HepG2 (cell line): ENCODE results near the gene SRXN1.

Experiments used
- FOXA3 ChIP-seq: IDR thresholded peaks from 2 replicates; pipeline ENCODE4 v1.6.1; 2016; ENCODE audit warnings: missing genetic modification reagents, missing compliant biosample characterization
- GABPA ChIP-seq, 2 experiments: IDR thresholded peaks; 2 replicates each; pipeline ENCODE4 v1.6.1; 2011 to 2016; ENCODE audit warnings: low read depth in 2 of 2, low read length in 1 of 2, missing biosample characterization in 1 of 2, missing genetic modification characterization in 1 of 2
- MTA1 ChIP-seq: sonication (generic); formaldehyde crosslinking; IDR thresholded peaks from 2 replicates; pipeline ENCODE4 v1.4.0; 2020; ENCODE audit warnings: missing genetic modification reagents, mild to moderate bottlenecking, borderline replicate concordance
- ZNF317 ChIP-seq: sonication (generic); formaldehyde crosslinking; IDR thresholded peaks from 2 replicates; pipeline ENCODE4 v1.5.0; 2020; ENCODE audit warnings: mild to moderate bottlenecking, missing genetic modification reagents
- TF ChIP-seq, protein P1 (sequence below): sonication (generic); formaldehyde crosslinking; IDR thresholded peaks from 2 replicates; pipeline ENCODE4 v1.5.0; 2020; ENCODE audit warnings: mild to moderate bottlenecking, missing genetic modification reagents, moderate library complexity
- TF ChIP-seq, protein P2 (sequence below): sonication (generic); formaldehyde crosslinking; IDR thresholded peaks from 2 replicates; pipeline ENCODE4 v1.5.0; 2020; ENCODE audit warnings: missing genetic modification reagents
- TF ChIP-seq, protein P3 (sequence below), 2 experiments: sonication (generic) in 1 of 2; formaldehyde crosslinking in 1 of 2; IDR thresholded peaks; 2 replicates each; pipeline versions ENCODE4 v1.5.1 to v1.6.1; 2011 to 2020; ENCODE audit warnings: borderline replicate concordance in 1 of 2, low read depth in 1 of 2, low read length in 1 of 2, mild to moderate bottlenecking in 1 of 2, missing genetic modification reagents in 1 of 2, moderate library complexity in 1 of 2
- TF ChIP-seq, protein P4 (sequence below): sonication (generic); formaldehyde crosslinking; conservative IDR thresholded peaks from 2 replicates; pipeline ENCODE4 v1.4.0; 2020; ENCODE audit warnings: missing genetic modification reagents
- TF ChIP-seq, protein P5 (sequence below): sonication (generic); formaldehyde crosslinking; IDR thresholded peaks from 2 replicates; pipeline ENCODE4 v1.5.1; 2020; ENCODE audit warnings: mild to moderate bottlenecking, missing genetic modification reagents, moderate library complexity
- TF ChIP-seq, protein P6 (sequence below): sonication (generic); formaldehyde crosslinking; IDR thresholded peaks from 2 replicates; pipeline ENCODE4 v1.8.0; 2022; ENCODE audit warnings: mild to moderate bottlenecking, missing genetic modification reagents

DNA sequence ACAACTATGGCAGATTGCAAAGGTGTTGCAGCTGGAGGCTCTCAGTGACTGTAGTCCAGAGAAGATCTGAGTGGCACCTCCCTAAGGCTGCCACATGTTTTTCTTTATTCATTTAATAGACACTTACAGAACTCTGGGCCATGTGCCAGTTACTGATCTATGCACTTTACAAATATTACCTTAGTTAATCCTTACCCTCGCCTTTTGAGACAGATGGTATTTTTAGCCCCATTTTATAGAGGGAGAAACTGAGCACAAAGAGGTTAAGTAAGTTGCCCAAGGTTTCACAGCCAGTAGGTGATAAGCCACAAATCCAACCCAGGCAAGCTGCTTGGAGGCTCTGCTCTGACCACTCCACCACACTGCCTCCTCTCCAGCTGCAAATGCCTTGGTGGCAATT, 29.1 kb upstream of the SRXN1 start:
- TF ChIP-seq, protein P1, sequence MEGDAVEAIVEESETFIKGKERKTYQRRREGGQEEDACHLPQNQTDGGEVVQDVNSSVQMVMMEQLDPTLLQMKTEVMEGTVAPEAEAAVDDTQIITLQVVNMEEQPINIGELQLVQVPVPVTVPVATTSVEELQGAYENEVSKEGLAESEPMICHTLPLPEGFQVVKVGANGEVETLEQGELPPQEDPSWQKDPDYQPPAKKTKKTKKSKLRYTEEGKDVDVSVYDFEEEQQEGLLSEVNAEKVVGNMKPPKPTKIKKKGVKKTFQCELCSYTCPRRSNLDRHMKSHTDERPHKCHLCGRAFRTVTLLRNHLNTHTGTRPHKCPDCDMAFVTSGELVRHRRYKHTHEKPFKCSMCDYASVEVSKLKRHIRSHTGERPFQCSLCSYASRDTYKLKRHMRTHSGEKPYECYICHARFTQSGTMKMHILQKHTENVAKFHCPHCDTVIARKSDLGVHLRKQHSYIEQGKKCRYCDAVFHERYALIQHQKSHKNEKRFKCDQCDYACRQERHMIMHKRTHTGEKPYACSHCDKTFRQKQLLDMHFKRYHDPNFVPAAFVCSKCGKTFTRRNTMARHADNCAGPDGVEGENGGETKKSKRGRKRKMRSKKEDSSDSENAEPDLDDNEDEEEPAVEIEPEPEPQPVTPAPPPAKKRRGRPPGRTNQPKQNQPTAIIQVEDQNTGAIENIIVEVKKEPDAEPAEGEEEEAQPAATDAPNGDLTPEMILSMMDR (CRISPR knock-in tag): no peak
- TF ChIP-seq, protein P2, sequence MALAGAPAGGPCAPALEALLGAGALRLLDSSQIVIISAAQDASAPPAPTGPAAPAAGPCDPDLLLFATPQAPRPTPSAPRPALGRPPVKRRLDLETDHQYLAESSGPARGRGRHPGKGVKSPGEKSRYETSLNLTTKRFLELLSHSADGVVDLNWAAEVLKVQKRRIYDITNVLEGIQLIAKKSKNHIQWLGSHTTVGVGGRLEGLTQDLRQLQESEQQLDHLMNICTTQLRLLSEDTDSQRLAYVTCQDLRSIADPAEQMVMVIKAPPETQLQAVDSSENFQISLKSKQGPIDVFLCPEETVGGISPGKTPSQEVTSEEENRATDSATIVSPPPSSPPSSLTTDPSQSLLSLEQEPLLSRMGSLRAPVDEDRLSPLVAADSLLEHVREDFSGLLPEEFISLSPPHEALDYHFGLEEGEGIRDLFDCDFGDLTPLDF (CRISPR knock-in tag): no peak
- TF ChIP-seq, protein P3, sequence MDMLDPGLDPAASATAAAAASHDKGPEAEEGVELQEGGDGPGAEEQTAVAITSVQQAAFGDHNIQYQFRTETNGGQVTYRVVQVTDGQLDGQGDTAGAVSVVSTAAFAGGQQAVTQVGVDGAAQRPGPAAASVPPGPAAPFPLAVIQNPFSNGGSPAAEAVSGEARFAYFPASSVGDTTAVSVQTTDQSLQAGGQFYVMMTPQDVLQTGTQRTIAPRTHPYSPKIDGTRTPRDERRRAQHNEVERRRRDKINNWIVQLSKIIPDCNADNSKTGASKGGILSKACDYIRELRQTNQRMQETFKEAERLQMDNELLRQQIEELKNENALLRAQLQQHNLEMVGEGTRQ (IDR thresholded peaks at IDR 0.05; ENCODE audit: low read depth, low read length): no peak
- TF ChIP-seq, protein P3 (CRISPR knock-in tag; IDR thresholded peaks at IDR 0.05; ENCODE audit: borderline replicate concordance): no peak
- TF ChIP-seq MTA1 (CRISPR knock-in tag) (no peak), GABPA (IDR thresholded peaks at IDR 0.05; ENCODE audit: low read depth, low read length) (no peak), GABPA (CRISPR knock-in tag; IDR thresholded peaks at IDR 0.05; ENCODE audit: low read depth) (no peak), ZNF317 (no peak), FOXA3 (CRISPR knock-in tag) (no peak)
- TF ChIP-seq, protein P4, sequence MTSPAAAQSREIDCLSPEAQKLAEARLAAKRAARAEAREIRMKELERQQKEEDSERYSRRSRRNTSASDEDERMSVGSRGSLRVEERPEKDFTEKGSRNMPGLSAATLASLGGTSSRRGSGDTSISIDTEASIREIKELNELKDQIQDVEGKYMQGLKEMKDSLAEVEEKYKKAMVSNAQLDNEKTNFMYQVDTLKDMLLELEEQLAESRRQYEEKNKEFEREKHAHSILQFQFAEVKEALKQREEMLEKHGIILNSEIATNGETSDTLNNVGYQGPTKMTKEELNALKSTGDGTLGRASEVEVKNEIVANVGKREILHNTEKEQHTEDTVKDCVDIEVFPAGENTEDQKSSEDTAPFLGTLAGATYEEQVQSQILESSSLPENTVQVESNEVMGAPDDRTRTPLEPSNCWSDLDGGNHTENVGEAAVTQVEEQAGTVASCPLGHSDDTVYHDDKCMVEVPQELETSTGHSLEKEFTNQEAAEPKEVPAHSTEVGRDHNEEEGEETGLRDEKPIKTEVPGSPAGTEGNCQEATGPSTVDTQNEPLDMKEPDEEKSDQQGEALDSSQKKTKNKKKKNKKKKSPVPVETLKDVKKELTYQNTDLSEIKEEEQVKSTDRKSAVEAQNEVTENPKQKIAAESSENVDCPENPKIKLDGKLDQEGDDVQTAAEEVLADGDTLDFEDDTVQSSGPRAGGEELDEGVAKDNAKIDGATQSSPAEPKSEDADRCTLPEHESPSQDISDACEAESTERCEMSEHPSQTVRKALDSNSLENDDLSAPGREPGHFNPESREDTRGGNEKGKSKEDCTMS (CRISPR knock-in tag): no peak
- TF ChIP-seq, protein P5, sequence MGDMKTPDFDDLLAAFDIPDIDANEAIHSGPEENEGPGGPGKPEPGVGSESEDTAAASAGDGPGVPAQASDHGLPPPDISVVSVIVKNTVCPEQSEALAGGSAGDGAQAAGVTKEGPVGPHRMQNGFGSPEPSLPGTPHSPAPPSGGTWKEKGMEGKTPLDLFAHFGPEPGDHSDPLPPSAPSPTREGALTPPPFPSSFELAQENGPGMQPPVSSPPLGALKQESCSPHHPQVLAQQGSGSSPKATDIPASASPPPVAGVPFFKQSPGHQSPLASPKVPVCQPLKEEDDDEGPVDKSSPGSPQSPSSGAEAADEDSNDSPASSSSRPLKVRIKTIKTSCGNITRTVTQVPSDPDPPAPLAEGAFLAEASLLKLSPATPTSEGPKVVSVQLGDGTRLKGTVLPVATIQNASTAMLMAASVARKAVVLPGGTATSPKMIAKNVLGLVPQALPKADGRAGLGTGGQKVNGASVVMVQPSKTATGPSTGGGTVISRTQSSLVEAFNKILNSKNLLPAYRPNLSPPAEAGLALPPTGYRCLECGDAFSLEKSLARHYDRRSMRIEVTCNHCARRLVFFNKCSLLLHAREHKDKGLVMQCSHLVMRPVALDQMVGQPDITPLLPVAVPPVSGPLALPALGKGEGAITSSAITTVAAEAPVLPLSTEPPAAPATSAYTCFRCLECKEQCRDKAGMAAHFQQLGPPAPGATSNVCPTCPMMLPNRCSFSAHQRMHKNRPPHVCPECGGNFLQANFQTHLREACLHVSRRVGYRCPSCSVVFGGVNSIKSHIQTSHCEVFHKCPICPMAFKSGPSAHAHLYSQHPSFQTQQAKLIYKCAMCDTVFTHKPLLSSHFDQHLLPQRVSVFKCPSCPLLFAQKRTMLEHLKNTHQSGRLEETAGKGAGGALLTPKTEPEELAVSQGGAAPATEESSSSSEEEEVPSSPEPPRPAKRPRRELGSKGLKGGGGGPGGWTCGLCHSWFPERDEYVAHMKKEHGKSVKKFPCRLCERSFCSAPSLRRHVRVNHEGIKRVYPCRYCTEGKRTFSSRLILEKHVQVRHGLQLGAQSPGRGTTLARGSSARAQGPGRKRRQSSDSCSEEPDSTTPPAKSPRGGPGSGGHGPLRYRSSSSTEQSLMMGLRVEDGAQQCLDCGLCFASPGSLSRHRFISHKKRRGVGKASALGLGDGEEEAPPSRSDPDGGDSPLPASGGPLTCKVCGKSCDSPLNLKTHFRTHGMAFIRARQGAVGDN (CRISPR knock-in tag): no peak
- TF ChIP-seq, protein P6, sequence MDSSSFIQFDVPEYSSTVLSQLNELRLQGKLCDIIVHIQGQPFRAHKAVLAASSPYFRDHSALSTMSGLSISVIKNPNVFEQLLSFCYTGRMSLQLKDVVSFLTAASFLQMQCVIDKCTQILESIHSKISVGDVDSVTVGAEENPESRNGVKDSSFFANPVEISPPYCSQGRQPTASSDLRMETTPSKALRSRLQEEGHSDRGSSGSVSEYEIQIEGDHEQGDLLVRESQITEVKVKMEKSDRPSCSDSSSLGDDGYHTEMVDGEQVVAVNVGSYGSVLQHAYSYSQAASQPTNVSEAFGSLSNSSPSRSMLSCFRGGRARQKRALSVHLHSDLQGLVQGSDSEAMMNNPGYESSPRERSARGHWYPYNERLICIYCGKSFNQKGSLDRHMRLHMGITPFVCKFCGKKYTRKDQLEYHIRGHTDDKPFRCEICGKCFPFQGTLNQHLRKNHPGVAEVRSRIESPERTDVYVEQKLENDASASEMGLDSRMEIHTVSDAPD: no peak
